Astrocyte (in vitro differentiated cells and primary cell): Measurements from ENCODE around the gene FRMD5. TPM values are rescaled to one million over a fixed set of nuclear protein-coding genes. Genes with fewer than 3 reads are reported as not detected.
A peak's percentile ranks its signal among the peaks of the same experiment; 100 is the strongest.

Experiments
- DNase-seq: peaks from one replicate; pipeline ENCODE4 v3.0.0-alpha.2; 2010; ENCODE audit warnings: low read depth
- FAIRE-seq: peaks from 2 replicates; lab custom pipeline; 2011; peaks lifted over from hg19 to GRCh38; lab: Jason Lieb, UNC
- H2AFZ ChIP-seq: 2 replicates; pipeline ENCODE4 v1.6.0; 2012; ENCODE audit warnings: low read depth, low read length, inconsistent platforms
- H3K27ac ChIP-seq: 2 replicates; pipeline ENCODE4 v1.5.1; 2011; ENCODE audit warnings: low read depth, low read length, inconsistent platforms
- H3K27me3 ChIP-seq: 2 replicates; pipeline ENCODE4 v1.6.0; 2011; ENCODE audit warnings: low read length, inconsistent platforms; ENCODE audit not compliant: insufficient read depth
- H3K36me3 ChIP-seq: 2 replicates; pipeline ENCODE4 v1.5.1; 2011; ENCODE audit warnings: low read length, inconsistent platforms; ENCODE audit not compliant: insufficient read depth
- H3K4me1 ChIP-seq: 2 replicates; pipeline ENCODE4 v1.5.1; 2011; ENCODE audit warnings: low read length, inconsistent platforms; ENCODE audit not compliant: insufficient read depth
- H3K4me2 ChIP-seq: 2 replicates; pipeline ENCODE4 v1.6.0; 2012; ENCODE audit warnings: low read length, inconsistent platforms
- H3K4me3 ChIP-seq: 2 replicates; pipeline ENCODE4 v1.5.1; 2011; ENCODE audit warnings: low read depth, mild to moderate bottlenecking, low read length, inconsistent platforms; ENCODE audit not compliant: insufficient read depth
- H3K79me2 ChIP-seq: 2 replicates; pipeline ENCODE4 v1.6.0; 2012; ENCODE audit warnings: mild to moderate bottlenecking, low read length, inconsistent platforms; ENCODE audit not compliant: insufficient read depth
- H3K9ac ChIP-seq: 2 replicates; pipeline ENCODE4 v1.6.0; 2012; ENCODE audit warnings: mild to moderate bottlenecking, low read length, inconsistent platforms
- H3K9me3 ChIP-seq: 2 replicates; pipeline ENCODE4 v1.5.1; 2012; ENCODE audit warnings: low read depth, mild to moderate bottlenecking, low read length, inconsistent platforms; ENCODE audit not compliant: insufficient read depth
- H4K20me1 ChIP-seq: 2 replicates; pipeline ENCODE4 v1.6.0; 2012; ENCODE audit warnings: low read length, inconsistent platforms; ENCODE audit not compliant: insufficient read depth
- H3K27ac Mint-ChIP-seq: one replicate; pipeline ENCODE4 v1.8.0; 2021; ENCODE audit warnings: mild to moderate bottlenecking, mixed read lengths; ENCODE audit not compliant: unreplicated experiment
- H3K27me3 Mint-ChIP-seq: one replicate; pipeline ENCODE4 v1.8.0; 2021; ENCODE audit warnings: low read depth, mixed read lengths; ENCODE audit not compliant: unreplicated experiment
- H3K36me3 Mint-ChIP-seq: one replicate; pipeline ENCODE4 v1.8.0; 2021; ENCODE audit warnings: low read depth, mixed read lengths; ENCODE audit not compliant: unreplicated experiment
- H3K4me1 Mint-ChIP-seq: one replicate; pipeline ENCODE4 v1.8.0; 2021; ENCODE audit warnings: low read depth, mixed read lengths; ENCODE audit not compliant: unreplicated experiment
- H3K4me3 Mint-ChIP-seq: one replicate; pipeline ENCODE4 v1.8.0; 2021; ENCODE audit warnings: mild to moderate bottlenecking, moderate library complexity, mixed read lengths; ENCODE audit not compliant: unreplicated experiment
- H3K9me3 Mint-ChIP-seq: one replicate; pipeline ENCODE4 v1.8.0; 2021; ENCODE audit warnings: mild to moderate bottlenecking, mixed read lengths; ENCODE audit not compliant: unreplicated experiment
- EZH2 ChIP-seq: IDR thresholded peaks from 2 replicates; pipeline ENCODE4 v1.6.1; 2012; ENCODE audit warnings: mild to moderate bottlenecking, low read length, inconsistent platforms; ENCODE audit not compliant: insufficient read depth
- total RNA-seq: library from RNA; stranded (reverse); gene quantifications from 2 replicates; pipeline ENCODE4 v1.2.1, GENCODE V29; 2021
- TF ChIP-seq, protein P1 (sequence below): IDR thresholded peaks from 2 replicates; pipeline ENCODE4 v1.5.1; 2011; ENCODE audit warnings: low read depth, mild to moderate bottlenecking, inconsistent platforms, low read length, moderate library complexity; ENCODE audit not compliant: insufficient read depth

The FRMD5 gene
- total RNA-seq, 1 donor from 2014 or later: 19.6 TPM

- FAIRE-seq (peak; percentile 39), DNase-seq (no peak)
- H3K4me2 ChIP-seq: no peak overlapping the region
- no peak overlapping the region for H2AFZ ChIP-seq
- H4K20me1 ChIP-seq: peaks cover 21% of the 10 kb centered on the region
- H3K27ac Mint-ChIP-seq: no peak overlapping the region
- H3K4me1 ChIP-seq: no peaks in the 10 kb centered on the region
- no peak overlapping the region for H3K4me3 ChIP-seq
- no peak overlapping the region for H3K9ac ChIP-seq
- TF ChIP-seq, protein P1, sequence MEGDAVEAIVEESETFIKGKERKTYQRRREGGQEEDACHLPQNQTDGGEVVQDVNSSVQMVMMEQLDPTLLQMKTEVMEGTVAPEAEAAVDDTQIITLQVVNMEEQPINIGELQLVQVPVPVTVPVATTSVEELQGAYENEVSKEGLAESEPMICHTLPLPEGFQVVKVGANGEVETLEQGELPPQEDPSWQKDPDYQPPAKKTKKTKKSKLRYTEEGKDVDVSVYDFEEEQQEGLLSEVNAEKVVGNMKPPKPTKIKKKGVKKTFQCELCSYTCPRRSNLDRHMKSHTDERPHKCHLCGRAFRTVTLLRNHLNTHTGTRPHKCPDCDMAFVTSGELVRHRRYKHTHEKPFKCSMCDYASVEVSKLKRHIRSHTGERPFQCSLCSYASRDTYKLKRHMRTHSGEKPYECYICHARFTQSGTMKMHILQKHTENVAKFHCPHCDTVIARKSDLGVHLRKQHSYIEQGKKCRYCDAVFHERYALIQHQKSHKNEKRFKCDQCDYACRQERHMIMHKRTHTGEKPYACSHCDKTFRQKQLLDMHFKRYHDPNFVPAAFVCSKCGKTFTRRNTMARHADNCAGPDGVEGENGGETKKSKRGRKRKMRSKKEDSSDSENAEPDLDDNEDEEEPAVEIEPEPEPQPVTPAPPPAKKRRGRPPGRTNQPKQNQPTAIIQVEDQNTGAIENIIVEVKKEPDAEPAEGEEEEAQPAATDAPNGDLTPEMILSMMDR: no peak
- TF ChIP-seq EZH2: no peak
- H3K79me2 ChIP-seq: peaks cover 96% of the 10 kb centered on the region
- H3K27ac ChIP-seq: no peak overlapping the region
- no peak overlapping the region for H3K4me3 Mint-ChIP-seq
- no peaks in the 10 kb centered on the region for H3K27me3 ChIP-seq
- H3K9me3 Mint-ChIP-seq: no peaks in the 10 kb centered on the region
- no peaks in the 10 kb centered on the region for H3K9me3 ChIP-seq
- peaks cover 15% of the 10 kb centered on the region for H3K4me1 Mint-ChIP-seq
- H3K36me3 ChIP-seq: no peaks in the 10 kb centered on the region
- no peaks in the 10 kb centered on the region for H3K27me3 Mint-ChIP-seq
- H3K36me3 Mint-ChIP-seq: no peaks in the 10 kb centered on the region
Measured at GRCh38 chr15:44177139-44177538, 17.9 kb downstream of the FRMD5 start.

- peaks cover 99% of the 10 kb centered on the region for H3K79me2 ChIP-seq
- Mint-ChIP-seq H3K4me1 (peaks cover 15% of the 10 kb centered on the region), H3K9me3 (no peaks in the 10 kb centered on the region), H3K27me3 (no peaks in the 10 kb centered on the region), H3K27ac (peak overlapping the region; percentile 53), H3K36me3 (no peaks in the 10 kb centered on the region), H3K4me3 (no peak overlapping the region)
- FAIRE-seq: no peak
- no peak overlapping the region for H3K4me2 ChIP-seq
- no peak overlapping the region for H3K4me3 ChIP-seq
- TF ChIP-seq, protein P1: no peak
- TF ChIP-seq EZH2: no peak
- no peak overlapping the region for H3K9ac ChIP-seq
- H3K9me3 ChIP-seq: no peaks in the 10 kb centered on the region
- DNase-seq: no peak
- H3K36me3 ChIP-seq: no peaks in the 10 kb centered on the region
- no peaks in the 10 kb centered on the region for H3K4me1 ChIP-seq
- peaks cover 9% of the 10 kb centered on the region for H4K20me1 ChIP-seq
- no peak overlapping the region for H2AFZ ChIP-seq
- H3K27ac ChIP-seq: no peak overlapping the region
- H3K27me3 ChIP-seq: no peaks in the 10 kb centered on the region
Measured at GRCh38 chr15:44173813-44174212, 21.3 kb downstream of the FRMD5 start.

DNA sequence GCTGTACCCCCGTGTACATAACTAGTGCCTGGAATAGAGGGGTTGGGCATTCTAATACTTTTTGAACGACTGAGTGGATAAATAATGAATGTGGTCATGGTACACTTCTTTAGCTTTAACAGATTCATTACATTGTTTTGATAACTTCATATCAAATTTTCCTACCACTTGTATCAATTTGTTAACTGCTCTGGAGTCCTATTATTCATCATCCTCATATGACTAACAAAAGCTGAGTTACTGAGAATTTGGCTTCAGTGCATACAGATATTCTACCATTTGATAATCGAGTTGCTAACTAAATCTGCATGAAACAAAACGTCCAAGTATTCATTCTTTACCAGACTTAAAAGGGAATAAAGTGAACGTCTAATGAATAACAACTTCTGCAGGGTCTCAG lies 31.7 kb downstream of the FRMD5 start:
- no peaks in the 10 kb centered on the region for H3K9me3 ChIP-seq
- peak overlapping the region; percentile 27 for H3K4me2 ChIP-seq
- Mint-ChIP-seq H3K4me3 (no peak overlapping the region), H3K9me3 (no peaks in the 10 kb centered on the region), H3K27me3 (no peaks in the 10 kb centered on the region), H3K4me1 (peaks cover 17% of the 10 kb centered on the region), H3K36me3 (peaks cover 4% of the 10 kb centered on the region), H3K27ac (no peak overlapping the region)
- H4K20me1 ChIP-seq: no peaks in the 10 kb centered on the region
- DNase-seq (peak; percentile 53), FAIRE-seq (peak; percentile 43)
- H2AFZ ChIP-seq: no peak overlapping the region
- no peak overlapping the region for H3K4me3 ChIP-seq
- TF ChIP-seq, protein P1: no peak
- TF ChIP-seq EZH2: no peak
- H3K79me2 ChIP-seq: peaks cover 41% of the 10 kb centered on the region
- no peak overlapping the region for H3K9ac ChIP-seq
- no peaks in the 10 kb centered on the region for H3K27me3 ChIP-seq
- H3K36me3 ChIP-seq: peaks cover 3% of the 10 kb centered on the region
- peak overlapping the region; percentile 53 for H3K27ac ChIP-seq
- peaks cover 22% of the 10 kb centered on the region for H3K4me1 ChIP-seq
